Measurements from ENCODE around the gene CDKAL1. TPM values are rescaled to one million over a fixed set of nuclear protein-coding genes. Genes with fewer than 3 reads are reported as not detected.

The CDKAL1 gene
- total RNA-seq, 1 donor from 2014 or later: 9.1 TPM

- H3K4me3 ChIP-seq: no peak overlapping the region
- intact Hi-C loops (cut with micrococcal nuclease): no loop called here
- no peak for DNase-seq
Measured at GRCh38 chr6:21180800-21181337, 646.6 kb downstream of the CDKAL1 start.

GRCh38 chr6:21181866-21182265 is 647.6 kb downstream of the CDKAL1 start:
- Histone ChIP-seq H3K9me3 (replicated peaks) (peaks cover 10% of the 10 kb centered on the region), H3K36me3 (no peaks in the 10 kb centered on the region), H3K4me3 (no peak overlapping the region), H3K27ac (replicated peaks) (no peak overlapping the region), H3K4me1 (peaks cover 15% of the 10 kb centered on the region), H3K27me3 (ENCODE audit: low read depth) (no peaks in the 10 kb centered on the region)
- no peak for TF ChIP-seq CTCF (IDR thresholded peaks at IDR 0.05; ENCODE audit: borderline replicate concordance)
- DNase-seq: no peak
- intact Hi-C loops (cut with micrococcal nuclease): no loop called here

More at GRCh38 chr6:21180800-21181337, 646.6 kb downstream of the CDKAL1 start:
- H3K9me3 ChIP-seq (replicated peaks): peaks cover 10% of the 10 kb centered on the region
- no peaks in the 10 kb centered on the region for H3K27me3 ChIP-seq (ENCODE audit: low read depth)
- no peaks in the 10 kb centered on the region for H3K36me3 ChIP-seq
- no peak overlapping the region for H3K27ac ChIP-seq (replicated peaks)
- no peak for TF ChIP-seq CTCF (IDR thresholded peaks at IDR 0.05; ENCODE audit: borderline replicate concordance)
- peaks cover 15% of the 10 kb centered on the region for H3K4me1 ChIP-seq

GRCh38 chr6:21182589-21182988 is 648.3 kb downstream of the CDKAL1 start:
- DNase-seq: no peak
- H3K9me3 ChIP-seq (replicated peaks): peaks cover 10% of the 10 kb centered on the region
- peaks cover 15% of the 10 kb centered on the region for H3K4me1 ChIP-seq
- intact Hi-C loops (cut with micrococcal nuclease): no loop called here
- H3K4me3 ChIP-seq: no peak overlapping the region
- TF ChIP-seq CTCF (IDR thresholded peaks at IDR 0.05; ENCODE audit: borderline replicate concordance): no peak
- H3K27me3 ChIP-seq (ENCODE audit: low read depth): no peaks in the 10 kb centered on the region
- H3K36me3 ChIP-seq: no peaks in the 10 kb centered on the region
- no peak overlapping the region for H3K27ac ChIP-seq (replicated peaks)

GRCh38 chr6:21185861-21186478 is 651.7 kb downstream of the CDKAL1 start:
- no peak overlapping the region for H3K27ac ChIP-seq (replicated peaks)
- no peaks in the 10 kb centered on the region for H3K36me3 ChIP-seq
- intact Hi-C loops (cut with micrococcal nuclease): no loop called here
- no peak for TF ChIP-seq CTCF (IDR thresholded peaks at IDR 0.05; ENCODE audit: borderline replicate concordance)
- no peak overlapping the region for H3K4me3 ChIP-seq
- H3K9me3 ChIP-seq (replicated peaks): peaks cover 2% of the 10 kb centered on the region
- H3K27me3 ChIP-seq (ENCODE audit: low read depth): no peaks in the 10 kb centered on the region
- no peak for DNase-seq
- H3K4me1 ChIP-seq: peaks cover 26% of the 10 kb centered on the region

- Histone ChIP-seq H3K27ac (replicated peaks) (no peak overlapping the region), H3K4me3 (no peak overlapping the region), H3K27me3 (ENCODE audit: low read depth) (no peaks in the 10 kb centered on the region), H3K9me3 (replicated peaks) (no peaks in the 10 kb centered on the region), H3K36me3 (no peaks in the 10 kb centered on the region), H3K4me1 (peaks cover 26% of the 10 kb centered on the region)
- intact Hi-C loops (cut with micrococcal nuclease): no loop called here
- DNase-seq: no peak
- no peak for TF ChIP-seq CTCF (IDR thresholded peaks at IDR 0.05; ENCODE audit: borderline replicate concordance)
Measured at GRCh38 chr6:21186479-21187055, 652.3 kb downstream of the CDKAL1 start.
